HG02610 (cell line): ENCODE data around the gene HENMT1.

Source experiments
- ATAC-seq: cut with Tn5 transposase; IDR thresholded peaks from one replicate; pipeline ENCODE4 v1.9.1; 2021; ENCODE audit warnings: mild to moderate bottlenecking, moderate library complexity; ENCODE audit not compliant: unreplicated experiment

The HENMT1 gene

GRCh38 chr1:108628665-108629064 is 32.2 kb downstream of the HENMT1 start:
- ATAC-seq, result no peak

DNA sequence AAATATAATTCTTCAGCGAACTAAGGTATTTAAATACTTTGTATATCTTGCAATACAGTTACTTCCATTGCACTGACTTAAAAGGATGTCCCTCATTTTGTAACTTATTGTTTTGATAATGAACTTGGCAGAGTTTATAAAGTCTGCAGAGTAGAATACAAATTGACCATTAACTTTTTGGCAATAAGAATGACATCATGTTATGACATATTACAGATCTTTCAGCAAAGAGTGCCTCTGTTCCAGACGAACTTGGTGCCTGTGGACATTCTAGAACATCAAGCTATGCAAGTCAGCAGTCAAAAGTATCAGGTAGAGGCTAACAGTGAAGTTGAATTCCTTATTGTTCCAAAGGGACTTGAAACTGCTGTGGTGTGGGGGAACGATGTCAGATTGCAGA is 32.9 kb downstream of the HENMT1 start:
- no peak for ATAC-seq

DNA sequence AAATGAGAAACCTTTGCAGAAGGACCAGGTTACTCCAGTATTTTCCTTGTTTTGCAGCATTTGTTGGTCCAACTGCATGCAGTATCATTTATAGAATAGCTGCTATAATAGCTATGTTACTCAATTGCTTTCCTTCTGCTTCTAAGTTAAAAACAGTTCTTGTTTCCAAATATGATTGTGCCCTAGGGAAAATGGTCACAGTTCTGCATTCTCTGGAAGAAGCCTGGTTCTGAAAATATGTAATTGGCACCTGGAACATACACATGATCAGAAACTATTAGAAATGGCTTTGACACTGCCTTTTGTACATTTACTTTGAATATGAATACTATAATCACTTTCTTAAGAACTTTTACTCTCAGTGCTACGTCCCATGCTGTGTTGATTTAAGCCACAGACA is 33.6 kb downstream of the HENMT1 start:
- ATAC-seq, result no peak

- no peak for ATAC-seq
Observed at GRCh38 chr1:108624069-108624468, 36.8 kb downstream of the HENMT1 start.

DNA sequence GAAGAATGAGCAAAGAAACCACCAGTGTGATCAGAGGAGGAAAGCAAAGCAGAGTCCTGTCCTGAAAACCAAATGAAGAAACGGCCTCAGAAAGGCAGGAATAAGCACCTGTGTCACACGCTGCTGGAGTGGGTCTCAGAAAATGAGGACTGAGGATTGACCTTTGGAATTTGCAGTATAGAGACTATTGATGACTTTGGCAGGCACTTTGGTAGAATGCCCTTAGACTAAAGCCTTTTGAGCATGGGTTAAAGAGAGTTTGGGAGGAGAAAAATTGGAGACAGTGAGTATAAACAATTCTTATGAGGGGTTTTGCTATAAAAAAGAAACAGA is 43.2 kb downstream of the HENMT1 start:
- no peak for ATAC-seq

- no peak for ATAC-seq
Observed at GRCh38 chr1:108617008-108617723, 43.7 kb downstream of the HENMT1 start.

DNA sequence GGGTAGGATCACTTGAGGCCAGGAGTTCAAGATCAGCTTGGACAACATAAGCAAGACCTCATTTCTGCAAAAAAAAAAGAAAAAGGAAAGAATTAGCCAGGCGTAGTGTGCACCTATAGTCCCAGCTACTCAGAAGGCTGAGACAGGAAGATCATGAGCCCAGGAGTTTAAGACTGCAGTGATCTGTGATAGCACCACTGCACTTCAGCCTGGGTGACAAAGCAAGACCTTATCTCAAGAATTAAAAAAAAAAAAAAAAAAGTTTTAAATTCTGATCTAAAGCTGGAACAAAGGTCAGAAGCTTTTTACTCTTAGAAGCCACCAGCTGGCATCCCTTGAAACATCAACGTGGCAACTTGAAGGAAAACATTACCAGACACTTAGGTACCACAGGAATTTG is 45.3 kb downstream of the HENMT1 start:
- ATAC-seq, result no peak

- ATAC-seq, result no peak
Observed at GRCh38 chr1:108612496-108612895, 48.4 kb downstream of the HENMT1 start.

DNA sequence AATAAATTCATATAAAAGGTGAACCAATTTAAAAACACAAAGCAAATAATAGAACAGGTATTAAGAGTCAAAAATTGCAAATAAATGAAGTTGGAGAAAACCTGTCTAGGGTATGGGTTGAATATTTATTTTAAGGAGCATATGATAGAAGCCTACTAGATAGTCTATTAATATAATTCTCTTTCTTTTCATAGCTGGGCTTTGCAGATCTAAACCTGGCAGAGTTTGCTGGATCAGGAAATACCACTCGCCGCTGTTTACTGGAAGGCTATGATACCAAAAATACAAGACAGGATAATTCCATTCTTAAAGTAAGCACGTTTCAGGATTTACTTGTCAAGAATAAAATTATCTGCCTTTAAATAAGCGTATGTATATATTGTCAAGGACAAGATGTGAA is 48.9 kb downstream of the HENMT1 start:
- ATAC-seq, result no peak

GRCh38 chr1:108610073-108610472 is 50.8 kb downstream of the HENMT1 start:
- no peak for ATAC-seq

- no peak for ATAC-seq
Observed at GRCh38 chr1:108609483-108610049, 51.3 kb downstream of the HENMT1 start.

GRCh38 chr1:108606478-108606877 is 54.4 kb downstream of the HENMT1 start:
- ATAC-seq, result no peak

GRCh38 chr1:108605633-108606032 is 55.3 kb downstream of the HENMT1 start:
- ATAC-seq, result no peak

GRCh38 chr1:108601708-108602410 is 59.0 kb downstream of the HENMT1 start:
- ATAC-seq, result no peak

DNA sequence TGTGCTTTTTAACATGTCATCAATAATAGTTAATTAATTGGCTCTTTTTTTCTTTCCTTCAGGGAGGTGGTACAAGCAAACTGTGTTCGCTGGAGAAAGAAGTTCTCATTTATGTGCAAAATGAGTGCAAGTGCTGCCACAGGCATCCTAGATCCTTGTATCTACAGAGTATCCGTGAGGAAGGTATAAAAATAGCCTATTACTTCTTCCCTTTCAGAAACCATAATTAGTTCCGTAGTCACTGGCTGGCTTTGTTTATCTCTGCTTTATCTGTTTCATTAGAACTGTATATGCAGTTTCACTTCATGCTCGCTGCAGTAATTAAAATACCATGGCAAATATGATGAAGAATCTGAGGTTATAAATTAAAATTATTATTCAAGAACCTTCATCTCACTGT is 60.4 kb downstream of the HENMT1 start:
- ATAC-seq, result no peak

GRCh38 chr1:108598340-108598739 is 62.6 kb downstream of the HENMT1 start:
- ATAC-seq, result no peak
